Activated naive CD4-positive, alpha-beta T cell treated with anti-CD3 and anti-CD28 coated beads, Interleukin-2, amount 10 ng/mL, durations not matched to agents 7 days and 5 days (primary cell): ENCODE measurements around the gene DNAH9.

Experiments used
- CTCF ChIA-PET: fragments of 350-600 bp; sonication (Branson Sonifier 250); formaldehyde crosslinking; loops from one replicate; lab custom pipeline; 2021; ENCODE audit warnings: antibody characterized with exemption; lab: Charles Lee
- DNase-seq: peaks from one replicate; pipeline ENCODE4 v3.0.0-alpha.2; 2020
- H3K27ac Mint-ChIP-seq: one replicate; pipeline ENCODE4 v1.8.0; 2021; ENCODE audit warnings: mild to moderate bottlenecking, moderate library complexity, mixed read lengths
- H3K27me3 Mint-ChIP-seq: one replicate; pipeline ENCODE4 v1.8.0; 2021; ENCODE audit warnings: mild to moderate bottlenecking, mixed read lengths
- H3K36me3 Mint-ChIP-seq: one replicate; pipeline ENCODE4 v1.8.0; 2021; ENCODE audit warnings: mixed read lengths
- H3K4me1 Mint-ChIP-seq: one replicate; pipeline ENCODE4 v1.8.0; 2021; ENCODE audit warnings: mixed read lengths
- H3K4me3 Mint-ChIP-seq: one replicate; pipeline ENCODE4 v1.8.0; 2021; ENCODE audit warnings: mild to moderate bottlenecking, moderate library complexity, mixed read lengths
- H3K9me3 Mint-ChIP-seq: one replicate; pipeline ENCODE4 v1.8.0; 2021; ENCODE audit warnings: mixed read lengths

DNAH9 gene

DNA sequence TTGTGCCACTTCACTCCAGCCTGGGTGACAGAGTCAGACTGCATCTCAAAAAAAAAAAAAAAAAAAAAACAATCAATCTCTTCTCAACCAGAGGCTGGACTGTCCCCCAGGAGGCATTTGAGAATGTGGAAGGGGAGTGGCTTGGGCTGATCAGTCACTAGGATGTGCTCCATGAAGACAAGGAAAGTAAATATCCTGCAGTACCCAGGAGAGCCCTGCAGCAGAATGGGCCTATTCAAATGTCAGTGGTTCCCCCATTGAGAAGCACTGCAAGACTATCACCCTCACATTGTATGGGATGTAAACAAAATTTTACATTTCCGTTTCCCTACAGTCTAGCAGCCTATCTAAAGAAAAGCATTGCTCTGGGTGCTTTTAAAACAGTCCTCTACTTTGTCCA lies 70.3 kb downstream of the DNAH9 start:
- no peaks in the 10 kb centered on the region for H3K4me1 Mint-ChIP-seq
- H3K36me3 Mint-ChIP-seq: no peaks in the 10 kb centered on the region
- CTCF ChIA-PET: no interaction called here
- H3K9me3 Mint-ChIP-seq: peaks cover 9% of the 10 kb centered on the region
- H3K27me3 Mint-ChIP-seq: no peaks in the 10 kb centered on the region
- no peak overlapping the region for H3K4me3 Mint-ChIP-seq
- no peak overlapping the region for H3K27ac Mint-ChIP-seq
- DNase-seq: no peak

DNA sequence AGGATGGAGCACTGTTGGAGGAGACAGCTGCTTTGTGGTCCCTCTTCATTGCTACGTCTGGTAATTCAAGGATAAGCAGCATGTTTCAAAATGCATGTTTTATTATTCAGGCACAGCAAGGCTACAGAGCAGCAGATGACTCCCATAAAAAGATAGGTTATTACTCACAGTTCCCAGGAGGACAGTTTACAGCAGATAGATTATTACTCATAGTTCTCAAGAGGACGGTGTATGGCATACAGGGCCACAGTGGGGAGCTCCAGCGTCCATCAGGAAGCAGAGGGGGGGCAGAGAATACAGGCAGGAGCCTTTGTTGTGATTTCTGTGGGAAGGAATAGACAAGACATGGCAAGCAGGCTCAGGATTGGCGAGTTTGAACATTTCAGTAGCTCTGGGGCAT lies 72.9 kb downstream of the DNAH9 start:
- H3K27ac Mint-ChIP-seq: no peak overlapping the region
- peaks cover 6% of the 10 kb centered on the region for H3K9me3 Mint-ChIP-seq
- CTCF ChIA-PET: no interaction called here
- no peak for DNase-seq
- H3K36me3 Mint-ChIP-seq: no peaks in the 10 kb centered on the region
- no peaks in the 10 kb centered on the region for H3K27me3 Mint-ChIP-seq
- no peaks in the 10 kb centered on the region for H3K4me1 Mint-ChIP-seq
- H3K4me3 Mint-ChIP-seq: no peak overlapping the region

DNA sequence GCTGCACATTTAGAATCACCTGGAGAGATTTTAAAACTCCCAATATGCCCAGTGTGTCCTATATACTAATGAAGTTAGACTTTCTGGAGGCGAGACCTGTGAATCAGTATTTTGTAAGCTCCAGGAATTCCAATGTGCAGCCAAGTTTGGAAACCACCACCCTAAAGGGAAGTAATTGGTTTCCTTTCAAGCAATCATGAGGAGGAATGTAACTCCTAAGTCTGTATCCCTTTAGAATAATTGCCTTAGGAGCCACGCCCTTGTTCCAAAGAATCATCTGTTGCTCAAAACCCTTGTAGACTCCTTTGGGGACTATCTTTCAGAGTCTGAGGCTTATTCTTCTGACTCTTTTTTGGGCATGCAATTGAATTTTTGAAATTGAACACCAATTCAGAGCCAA lies 84.4 kb downstream of the DNAH9 start:
- Mint-ChIP-seq H3K4me3 (no peak overlapping the region), H3K27ac (no peak overlapping the region), H3K4me1 (no peaks in the 10 kb centered on the region), H3K9me3 (peaks cover 6% of the 10 kb centered on the region), H3K36me3 (no peaks in the 10 kb centered on the region), H3K27me3 (no peaks in the 10 kb centered on the region)
- no peak for DNase-seq
- CTCF ChIA-PET: no interaction called here

DNA sequence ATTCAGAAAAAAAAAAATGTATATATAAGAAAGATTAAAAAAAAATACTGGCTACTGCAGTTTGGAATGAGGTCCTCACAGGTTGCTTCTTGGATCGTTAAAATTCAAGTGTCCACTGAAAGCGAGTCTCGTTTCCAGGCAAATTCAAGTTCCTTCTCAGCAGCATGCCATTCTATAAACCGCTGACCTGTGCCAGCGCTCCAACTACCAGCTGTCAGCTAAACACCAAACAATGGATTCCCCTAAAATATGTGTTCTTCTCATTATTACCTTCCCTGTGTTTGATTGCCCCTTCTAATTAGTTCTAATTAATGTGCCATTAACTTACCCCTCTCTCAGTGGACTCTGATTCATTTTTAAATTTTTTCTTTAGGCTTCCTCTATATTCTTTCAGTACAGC lies 92.4 kb downstream of the DNAH9 start:
- Mint-ChIP-seq H3K4me1 (no peaks in the 10 kb centered on the region), H3K9me3 (peaks cover 3% of the 10 kb centered on the region), H3K36me3 (no peaks in the 10 kb centered on the region), H3K27me3 (no peaks in the 10 kb centered on the region), H3K27ac (no peak overlapping the region), H3K4me3 (no peak overlapping the region)
- CTCF ChIA-PET: no interaction called here
- no peak for DNase-seq

DNA sequence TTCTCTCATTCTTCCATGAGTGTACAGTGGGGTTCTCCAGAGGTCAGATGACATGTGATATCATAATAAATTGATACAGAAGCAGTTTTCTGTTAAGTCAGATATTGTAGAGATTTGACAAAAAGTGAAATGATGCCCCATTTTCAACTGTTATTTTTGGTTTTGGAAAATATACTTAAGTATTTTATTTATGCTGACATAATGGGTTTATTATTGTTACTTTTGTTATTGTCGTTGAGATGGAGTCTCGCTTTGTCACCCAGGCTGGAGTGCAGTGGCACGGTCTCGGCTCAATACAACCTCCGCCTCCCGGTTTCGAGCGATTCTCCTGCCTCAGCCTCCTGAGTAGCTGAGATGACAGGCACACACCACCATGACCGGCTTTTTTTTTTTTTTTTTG lies 94.4 kb downstream of the DNAH9 start:
- DNase-seq: no peak
- Mint-ChIP-seq H3K27ac (no peak overlapping the region), H3K4me1 (no peaks in the 10 kb centered on the region), H3K9me3 (peaks cover 5% of the 10 kb centered on the region), H3K4me3 (no peak overlapping the region), H3K36me3 (no peaks in the 10 kb centered on the region), H3K27me3 (no peaks in the 10 kb centered on the region)
- CTCF ChIA-PET: no interaction called here

DNA sequence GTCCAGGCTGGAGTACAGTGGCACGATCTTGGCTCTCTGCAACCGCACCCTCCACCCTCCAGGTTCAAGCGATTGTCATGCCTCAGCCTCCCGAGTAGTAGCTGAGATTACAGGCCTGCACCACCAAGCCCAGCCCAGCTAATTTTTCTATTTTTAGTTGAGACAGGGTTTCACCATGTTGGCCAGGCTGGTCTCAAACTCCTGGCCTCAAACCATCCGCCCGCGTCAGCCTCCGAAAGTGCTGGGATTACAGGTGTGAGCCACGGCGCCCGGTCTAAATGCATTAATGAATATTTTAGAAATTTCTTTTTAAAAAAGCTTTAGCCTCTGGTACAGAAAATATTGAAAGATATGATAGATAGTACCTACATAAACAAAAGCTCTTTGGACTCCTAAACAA lies 95.0 kb downstream of the DNAH9 start:
- H3K27ac Mint-ChIP-seq: no peak overlapping the region
- no peak overlapping the region for H3K4me3 Mint-ChIP-seq
- H3K36me3 Mint-ChIP-seq: no peaks in the 10 kb centered on the region
- no peaks in the 10 kb centered on the region for H3K27me3 Mint-ChIP-seq
- no peaks in the 10 kb centered on the region for H3K4me1 Mint-ChIP-seq
- no peak for DNase-seq
- CTCF ChIA-PET: no interaction called here
- H3K9me3 Mint-ChIP-seq: peaks cover 3% of the 10 kb centered on the region

DNA sequence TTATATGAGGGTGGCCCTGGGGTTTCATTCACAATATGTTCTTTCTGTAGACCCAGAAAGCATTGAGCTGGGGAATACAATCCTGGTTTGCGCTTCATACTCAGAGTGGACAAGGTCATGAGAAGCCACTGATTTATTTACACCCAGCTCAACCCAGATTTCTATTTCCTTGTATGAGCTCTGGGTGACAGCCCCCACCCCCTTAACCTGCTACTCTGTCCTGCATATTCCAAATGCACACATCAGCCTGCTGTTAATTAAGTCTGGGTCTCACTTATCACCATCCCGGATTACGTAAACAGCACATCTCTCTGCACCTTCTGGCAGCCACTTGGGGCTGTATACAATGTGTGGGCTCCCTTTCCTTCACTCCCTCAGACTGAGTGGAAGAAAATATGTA lies 102.4 kb downstream of the DNAH9 start:
- no peak for DNase-seq
- H3K27me3 Mint-ChIP-seq: no peaks in the 10 kb centered on the region
- CTCF ChIA-PET: no interaction called here
- H3K4me1 Mint-ChIP-seq: no peaks in the 10 kb centered on the region
- H3K9me3 Mint-ChIP-seq: peaks cover 12% of the 10 kb centered on the region
- H3K27ac Mint-ChIP-seq: no peak overlapping the region
- no peak overlapping the region for H3K4me3 Mint-ChIP-seq
- no peaks in the 10 kb centered on the region for H3K36me3 Mint-ChIP-seq

DNA sequence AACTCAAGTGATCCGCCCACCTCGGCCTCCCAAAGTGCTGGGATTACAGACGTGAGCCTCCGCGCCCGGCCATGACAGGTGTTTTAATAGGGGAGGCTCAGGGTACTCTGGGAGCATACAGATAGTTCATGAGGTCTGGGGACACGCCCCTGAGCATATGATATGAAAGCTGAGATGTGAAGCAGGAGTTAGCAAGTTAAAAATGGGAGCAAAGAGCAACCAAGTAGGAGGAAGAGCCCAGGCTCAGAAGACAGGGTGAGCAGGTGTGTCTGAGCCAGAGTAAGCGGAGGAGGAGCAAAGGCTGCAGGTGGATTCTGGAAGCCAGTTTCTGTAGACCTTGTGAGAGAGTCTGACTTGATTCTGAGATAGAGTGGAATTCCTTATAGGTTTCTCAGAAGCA lies 103.6 kb downstream of the DNAH9 start:
- no peak overlapping the region for H3K4me3 Mint-ChIP-seq
- H3K9me3 Mint-ChIP-seq: peaks cover 12% of the 10 kb centered on the region
- no peak overlapping the region for H3K27ac Mint-ChIP-seq
- no peaks in the 10 kb centered on the region for H3K36me3 Mint-ChIP-seq
- no peaks in the 10 kb centered on the region for H3K27me3 Mint-ChIP-seq
- no peak for DNase-seq
- CTCF ChIA-PET: no interaction called here
- no peaks in the 10 kb centered on the region for H3K4me1 Mint-ChIP-seq

DNA sequence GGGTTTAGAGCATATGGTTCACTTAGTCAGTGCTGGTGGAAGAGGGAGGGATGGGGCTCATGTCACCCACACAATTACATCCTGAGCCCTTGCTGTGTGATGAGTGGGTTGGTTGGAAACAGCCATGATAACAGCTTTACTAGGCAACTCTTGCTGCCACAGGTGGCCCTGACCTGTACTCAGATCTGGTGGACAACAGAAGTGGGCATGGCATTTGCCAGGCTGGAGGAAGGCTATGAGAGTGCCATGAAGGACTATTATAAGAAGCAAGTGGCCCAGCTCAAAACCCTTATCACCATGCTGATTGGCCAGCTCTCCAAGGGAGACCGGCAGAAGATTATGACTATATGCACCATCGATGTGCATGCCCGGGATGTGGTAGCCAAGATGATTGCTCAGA lies 105.8 kb downstream of the DNAH9 start:
- Mint-ChIP-seq H3K27me3 (no peaks in the 10 kb centered on the region), H3K36me3 (no peaks in the 10 kb centered on the region), H3K9me3 (peaks cover 9% of the 10 kb centered on the region), H3K4me3 (no peak overlapping the region), H3K27ac (no peak overlapping the region), H3K4me1 (no peaks in the 10 kb centered on the region)
- no peak for DNase-seq
- CTCF ChIA-PET: no interaction called here

DNA sequence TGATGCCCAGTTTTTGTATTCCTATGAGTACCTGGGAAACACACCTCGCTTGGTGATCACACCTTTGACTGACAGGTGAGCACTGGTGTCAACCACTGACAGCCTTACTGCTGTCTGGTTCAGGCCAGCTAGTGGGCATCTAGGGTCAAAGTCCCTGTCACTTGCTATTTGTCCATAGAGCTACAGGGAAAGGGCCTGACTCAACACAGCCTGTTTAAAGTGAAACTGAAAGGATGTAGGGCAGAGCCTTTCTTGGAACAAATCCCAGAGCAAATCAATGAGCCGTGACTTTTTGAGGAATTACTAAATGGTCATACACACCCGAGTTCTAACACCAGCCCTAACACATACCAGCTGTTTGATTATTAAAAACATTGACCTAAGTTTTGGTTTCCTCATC lies 106.8 kb downstream of the DNAH9 start:
- Mint-ChIP-seq H3K9me3 (peaks cover 4% of the 10 kb centered on the region), H3K36me3 (no peaks in the 10 kb centered on the region), H3K4me3 (no peak overlapping the region), H3K4me1 (no peaks in the 10 kb centered on the region), H3K27me3 (no peaks in the 10 kb centered on the region), H3K27ac (no peak overlapping the region)
- CTCF ChIA-PET: no interaction called here
- DNase-seq: no peak

DNA sequence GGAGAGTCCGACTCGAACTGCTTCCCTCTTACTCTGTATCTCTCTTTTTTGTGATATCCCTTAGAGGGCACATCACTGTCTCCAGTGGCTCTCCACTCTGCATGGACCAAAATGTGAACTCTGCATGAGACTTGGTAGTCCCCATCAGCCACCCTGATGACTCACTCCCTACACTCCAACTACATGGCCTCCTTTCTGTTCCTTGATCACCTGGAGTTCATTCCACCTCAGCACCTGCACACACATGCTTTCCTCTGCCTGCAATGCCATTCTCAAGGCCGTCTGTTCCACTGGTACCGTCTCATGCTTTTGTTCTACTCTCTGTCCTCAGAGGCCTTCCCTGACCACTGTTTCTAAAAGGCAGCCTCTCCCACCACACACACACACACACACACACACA lies 109.3 kb downstream of the DNAH9 start:
- DNase-seq: no peak
- H3K9me3 Mint-ChIP-seq: no peaks in the 10 kb centered on the region
- no peak overlapping the region for H3K27ac Mint-ChIP-seq
- no peaks in the 10 kb centered on the region for H3K4me1 Mint-ChIP-seq
- H3K4me3 Mint-ChIP-seq: no peak overlapping the region
- H3K36me3 Mint-ChIP-seq: no peaks in the 10 kb centered on the region
- CTCF ChIA-PET: interaction anchor here (1.6 kb wide), 1 partner anchor 63 kb away, joined by 5 read pairs; no protein-coding TSS in a partner anchor
- H3K27me3 Mint-ChIP-seq: no peaks in the 10 kb centered on the region

DNA sequence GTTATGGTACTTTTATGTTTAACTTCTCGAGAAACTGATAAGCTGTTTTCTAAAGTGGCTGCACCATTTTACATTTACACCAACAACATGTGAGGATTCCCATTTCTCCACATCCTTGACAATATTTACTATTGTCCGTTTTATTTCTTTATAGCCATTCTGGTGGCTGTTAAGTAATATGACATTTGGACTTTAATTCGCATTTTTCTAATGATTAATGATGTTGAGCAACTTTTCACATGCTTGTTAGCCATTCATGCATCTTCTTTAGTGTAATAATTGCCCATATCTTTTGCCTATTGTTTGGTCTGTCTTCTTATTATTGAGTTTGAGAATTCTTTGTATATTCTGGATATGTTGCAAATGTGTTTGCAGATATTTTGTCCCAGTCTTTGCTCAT lies 114.2 kb downstream of the DNAH9 start:
- Mint-ChIP-seq H3K36me3 (no peaks in the 10 kb centered on the region), H3K9me3 (no peaks in the 10 kb centered on the region)
- CTCF ChIA-PET: no interaction called here

DNA sequence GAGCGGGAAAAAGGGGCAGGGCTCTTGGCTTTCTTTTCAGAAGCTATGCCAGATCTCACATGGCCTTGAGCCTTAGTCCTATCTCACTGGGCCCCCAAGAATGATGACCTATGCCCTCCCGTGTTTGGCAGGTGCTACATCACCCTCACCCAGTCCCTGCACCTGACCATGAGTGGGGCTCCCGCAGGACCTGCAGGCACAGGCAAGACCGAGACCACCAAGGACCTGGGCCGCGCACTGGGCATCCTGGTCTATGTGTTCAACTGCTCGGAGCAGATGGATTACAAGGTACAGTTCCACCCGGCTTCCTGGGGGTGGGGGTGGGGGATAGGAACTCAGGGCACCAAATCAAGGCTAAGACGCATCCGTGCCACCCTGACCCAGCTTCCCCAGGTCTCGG lies 120.9 kb downstream of the DNAH9 start:
- Mint-ChIP-seq H3K4me1 (no peaks in the 10 kb centered on the region), H3K27me3 (no peaks in the 10 kb centered on the region), H3K9me3 (peaks cover 11% of the 10 kb centered on the region), H3K36me3 (no peaks in the 10 kb centered on the region), H3K27ac (no peak overlapping the region), H3K4me3 (no peak overlapping the region)
- CTCF ChIA-PET: interaction anchor here (1.1 kb wide), 1 partner anchor 216 kb away, joined by 3 read pairs; no protein-coding TSS in a partner anchor
- DNase-seq: no peak

More for the DNA sequence above, 114.2 kb downstream of the DNAH9 start:
- H3K27me3 Mint-ChIP-seq: no peaks in the 10 kb centered on the region
- DNase-seq: no peak
- H3K4me1 Mint-ChIP-seq: no peaks in the 10 kb centered on the region
- no peak overlapping the region for H3K27ac Mint-ChIP-seq
- H3K4me3 Mint-ChIP-seq: no peak overlapping the region

DNA sequence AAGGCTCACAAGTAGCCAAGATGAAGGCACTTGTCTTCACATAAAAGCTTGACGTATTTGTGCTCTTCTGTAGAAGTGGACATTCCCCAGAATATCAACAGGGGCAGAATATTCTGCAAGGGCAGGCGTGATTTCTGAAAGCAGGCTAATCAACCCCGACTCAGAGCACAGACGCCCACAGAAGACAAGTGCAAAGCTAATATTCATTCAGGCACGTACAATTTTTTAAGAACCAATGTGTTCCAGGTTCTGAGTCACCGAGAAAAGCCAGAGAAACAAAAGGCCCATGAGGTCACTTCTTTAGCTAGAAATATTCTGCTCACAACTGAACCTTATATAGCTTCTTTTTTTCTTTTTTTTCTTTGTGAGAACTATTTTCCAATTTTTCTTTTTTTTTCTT lies 121.6 kb downstream of the DNAH9 start:
- Mint-ChIP-seq H3K4me1 (no peaks in the 10 kb centered on the region), H3K9me3 (peaks cover 11% of the 10 kb centered on the region), H3K27me3 (no peaks in the 10 kb centered on the region), H3K36me3 (no peaks in the 10 kb centered on the region), H3K4me3 (no peak overlapping the region), H3K27ac (no peak overlapping the region)
- no peak for DNase-seq
- CTCF ChIA-PET: no interaction called here

DNA sequence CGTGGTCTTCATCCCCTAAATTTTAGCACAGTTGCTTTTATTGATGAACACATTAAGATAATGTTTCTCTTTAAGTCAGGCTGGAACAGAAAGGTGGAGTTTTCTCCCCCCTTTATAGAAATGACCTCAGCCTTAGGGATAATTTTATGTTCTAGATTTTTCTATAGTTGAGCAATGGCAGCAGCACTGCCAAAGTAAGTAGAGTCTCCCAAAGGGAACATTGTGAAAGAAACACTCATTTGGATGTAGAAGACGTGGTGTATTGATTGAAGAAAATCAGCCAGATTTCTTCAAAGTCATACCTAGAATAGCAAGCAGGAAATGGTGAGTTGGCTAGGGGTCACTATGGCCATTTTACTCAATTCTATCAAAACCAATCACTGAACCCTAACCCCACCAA lies 122.5 kb downstream of the DNAH9 start:
- no peaks in the 10 kb centered on the region for H3K36me3 Mint-ChIP-seq
- CTCF ChIA-PET: no interaction called here
- no peaks in the 10 kb centered on the region for H3K27me3 Mint-ChIP-seq
- no peak overlapping the region for H3K4me3 Mint-ChIP-seq
- DNase-seq: no peak
- peaks cover 11% of the 10 kb centered on the region for H3K9me3 Mint-ChIP-seq
- H3K4me1 Mint-ChIP-seq: no peaks in the 10 kb centered on the region
- no peak overlapping the region for H3K27ac Mint-ChIP-seq

DNA sequence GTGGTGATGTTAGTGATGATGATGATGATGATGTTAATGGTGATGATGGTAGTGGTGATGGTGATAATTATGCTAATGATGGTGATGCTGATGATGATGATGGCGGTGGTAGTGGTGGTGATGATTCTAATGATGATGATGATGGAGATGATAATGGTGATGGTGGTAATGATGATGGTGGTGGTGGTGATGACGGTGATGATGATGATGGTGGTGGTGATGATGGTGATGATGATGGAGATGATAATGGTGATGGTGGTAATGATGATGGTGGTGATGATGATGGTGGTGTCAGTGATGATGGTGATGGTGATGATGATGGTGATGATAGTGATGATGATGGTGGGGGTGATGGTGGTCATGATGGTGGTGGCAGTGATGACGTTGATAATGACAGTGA lies 132.5 kb downstream of the DNAH9 start:
- H3K4me3 Mint-ChIP-seq: no peak overlapping the region
- no peak for DNase-seq
- H3K27me3 Mint-ChIP-seq: no peaks in the 10 kb centered on the region
- no peak overlapping the region for H3K27ac Mint-ChIP-seq
- CTCF ChIA-PET: no interaction called here
- no peaks in the 10 kb centered on the region for H3K36me3 Mint-ChIP-seq
- H3K9me3 Mint-ChIP-seq: peaks cover 23% of the 10 kb centered on the region
- H3K4me1 Mint-ChIP-seq: no peaks in the 10 kb centered on the region
